ENCODE results near the gene RUNX3.
A peak's percentile ranks its signal among the peaks of the same experiment; 100 is the strongest.

RUNX3 gene

GRCh38 chr1:24967555-24967954 is 37.5 kb upstream of the RUNX3 start:
- H4K8ac ChIP-seq (ENCODE audit: low read depth, low read length) = no peak overlapping the region
- WGBS (ENCODE audit: extremely low coverage, insufficient coverage, insufficient read length) = no CpG with 5 or more reads among the region's 3 CpGs
- DNase-seq = no peak
- H3K79me1 ChIP-seq (ENCODE audit: low read length) = peaks cover 2% of the 10 kb centered on the region
- no peaks in the 10 kb centered on the region for H3K79me2 ChIP-seq (ENCODE audit: control insufficient read depth, insufficient read depth, low read length, poor library complexity)
- H3K14ac ChIP-seq (ENCODE audit: low read length) = no peak overlapping the region
- no peak overlapping the region for H2BK12ac ChIP-seq (ENCODE audit: low read length)
- no peaks in the 10 kb centered on the region for H3K27me3 ChIP-seq (ENCODE audit: insufficient read depth, low read length)
- no peak overlapping the region for H4K91ac ChIP-seq (ENCODE audit: low read depth, low read length)
- no peak overlapping the region for H3K4me2 ChIP-seq (ENCODE audit: low read length)
- no peak overlapping the region for H3K23ac ChIP-seq (ENCODE audit: low read length)
- H3K4ac ChIP-seq (ENCODE audit: low read depth, low read length) = no peak overlapping the region
- no peak overlapping the region for H3K4me3 ChIP-seq (ENCODE audit: low read depth, low read length)
- H2AFZ ChIP-seq (ENCODE audit: insufficient read depth, low read length, poor library complexity) = no peak overlapping the region
- H3K9me3 ChIP-seq (ENCODE audit: insufficient read depth, low read depth, low read length) = no peaks in the 10 kb centered on the region
- no peak overlapping the region for H2AK5ac ChIP-seq (ENCODE audit: low read length)
- H3K36me3 ChIP-seq (ENCODE audit: control insufficient read depth in 1 of 2, insufficient read depth in 2 of 2, low read length in 2 of 2) = no peaks in the 10 kb centered on the region
- H3K9ac ChIP-seq (ENCODE audit: low read length) = no peak overlapping the region
- no peak overlapping the region for H2BK120ac ChIP-seq (ENCODE audit: insufficient read depth, low read length, poor library complexity)
- peaks cover under 1 to 9% of the 10 kb centered on the region in 2 experiments for H3K4me1 ChIP-seq (ENCODE audit: control insufficient read depth in 1 of 2, insufficient read depth in 2 of 2, low read length in 2 of 2)
- H3K27ac ChIP-seq (ENCODE audit: low read depth, low read length) = no peak overlapping the region
- no peak overlapping the region for H4K12ac ChIP-seq (ENCODE audit: low read depth, low read length)
- no peak overlapping the region for H2BK5ac ChIP-seq (ENCODE audit: low read depth, low read length, poor library complexity)
- no peak overlapping the region for H3K18ac ChIP-seq (ENCODE audit: low read length)

DNA sequence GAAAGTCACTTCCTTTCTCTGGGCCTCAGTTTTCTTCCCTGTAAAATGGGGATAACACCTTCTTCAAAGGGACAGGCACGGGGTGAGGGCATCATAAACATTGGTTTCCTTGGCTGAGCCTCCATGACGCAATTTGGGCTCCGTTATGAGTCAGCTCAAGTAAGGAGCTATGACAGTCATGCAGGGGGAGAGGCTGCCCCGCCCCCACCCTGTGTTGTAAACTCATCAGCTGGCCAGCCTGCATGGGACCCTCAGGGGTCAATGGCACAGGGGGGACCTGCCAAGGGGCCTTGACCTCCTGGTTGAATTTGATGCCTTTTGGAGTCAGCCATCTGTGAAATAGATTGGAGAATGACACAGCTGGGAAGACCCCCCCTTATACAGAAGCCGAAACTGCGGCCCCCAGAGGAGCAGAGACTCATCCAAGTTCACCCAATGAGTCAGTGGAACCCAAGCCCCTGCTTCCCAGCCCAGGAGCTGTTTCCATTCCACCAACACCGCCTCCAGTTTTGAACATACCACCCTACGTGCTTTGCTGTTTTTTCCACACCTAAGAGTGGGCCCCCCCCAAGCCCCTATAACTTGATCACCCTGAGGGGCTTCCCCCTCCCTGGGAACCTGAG is 36.8 kb upstream of the RUNX3 start:
- Histone ChIP-seq H3K4me2 (ENCODE audit: low read length) (no peak overlapping the region), H2BK12ac (ENCODE audit: low read length) (no peak overlapping the region), H3K4me1 (ENCODE audit: control insufficient read depth in 1 of 2, insufficient read depth in 2 of 2, low read length in 2 of 2) (peaks cover 0 to 6% of the 10 kb centered on the region in 2 experiments), H4K12ac (ENCODE audit: low read depth, low read length) (no peak overlapping the region), H3K18ac (ENCODE audit: low read length) (no peak overlapping the region), H3K27ac (ENCODE audit: low read depth, low read length) (no peak overlapping the region), H3K79me1 (ENCODE audit: low read length) (no peaks in the 10 kb centered on the region), H3K9ac (ENCODE audit: low read length) (no peak overlapping the region), H3K4ac (ENCODE audit: low read depth, low read length) (no peak overlapping the region), H2AK5ac (ENCODE audit: low read length) (no peak overlapping the region), H2BK120ac (ENCODE audit: insufficient read depth, low read length, poor library complexity) (no peak overlapping the region), H3K36me3 (ENCODE audit: control insufficient read depth in 1 of 2, insufficient read depth in 2 of 2, low read length in 2 of 2) (no peaks in the 10 kb centered on the region), H2AFZ (ENCODE audit: insufficient read depth, low read length, poor library complexity) (no peak overlapping the region), H3K14ac (ENCODE audit: low read length) (no peak overlapping the region), H4K91ac (ENCODE audit: low read depth, low read length) (no peak overlapping the region), H3K27me3 (ENCODE audit: insufficient read depth, low read length) (no peaks in the 10 kb centered on the region), H2BK5ac (ENCODE audit: low read depth, low read length, poor library complexity) (no peak overlapping the region), H3K79me2 (ENCODE audit: control insufficient read depth, insufficient read depth, low read length, poor library complexity) (no peaks in the 10 kb centered on the region), H3K9me3 (ENCODE audit: insufficient read depth, low read depth, low read length) (no peaks in the 10 kb centered on the region), H3K4me3 (ENCODE audit: low read depth, low read length) (no peak overlapping the region), H4K8ac (ENCODE audit: low read depth, low read length) (no peak overlapping the region), H3K23ac (ENCODE audit: low read length) (no peak overlapping the region)
- no CpG with 5 or more reads among the region's 8 CpGs for WGBS (ENCODE audit: extremely low coverage, insufficient coverage, insufficient read length)
- peak; percentile 11 to 30 for DNase-seq

GRCh38 chr1:24966121-24966723 is 36.1 kb upstream of the RUNX3 start:
- Histone ChIP-seq H2BK5ac (ENCODE audit: low read depth, low read length, poor library complexity) (no peak overlapping the region), H3K27ac (ENCODE audit: low read depth, low read length) (no peak overlapping the region), H4K91ac (ENCODE audit: low read depth, low read length) (no peak overlapping the region), H3K23ac (ENCODE audit: low read length) (no peak overlapping the region), H2BK12ac (ENCODE audit: low read length) (no peak overlapping the region), H3K14ac (ENCODE audit: low read length) (no peak overlapping the region), H4K12ac (ENCODE audit: low read depth, low read length) (no peak overlapping the region), H2BK120ac (ENCODE audit: insufficient read depth, low read length, poor library complexity) (no peak overlapping the region), H3K4me2 (ENCODE audit: low read length) (no peak overlapping the region), H3K27me3 (ENCODE audit: insufficient read depth, low read length) (no peaks in the 10 kb centered on the region), H3K18ac (ENCODE audit: low read length) (no peak overlapping the region), H3K4me3 (ENCODE audit: low read depth, low read length) (no peak overlapping the region), H3K9me3 (ENCODE audit: insufficient read depth, low read depth, low read length) (no peaks in the 10 kb centered on the region), H4K8ac (ENCODE audit: low read depth, low read length) (no peak overlapping the region), H3K79me1 (ENCODE audit: low read length) (no peaks in the 10 kb centered on the region), H3K4ac (ENCODE audit: low read depth, low read length) (no peak overlapping the region), H2AFZ (ENCODE audit: insufficient read depth, low read length, poor library complexity) (no peak overlapping the region), H3K4me1 (ENCODE audit: control insufficient read depth in 1 of 2, insufficient read depth in 2 of 2, low read length in 2 of 2) (peaks cover 0 to 2% of the 10 kb centered on the region in 2 experiments), H3K36me3 (ENCODE audit: control insufficient read depth in 1 of 2, insufficient read depth in 2 of 2, low read length in 2 of 2) (no peaks in the 10 kb centered on the region), H3K79me2 (ENCODE audit: control insufficient read depth, insufficient read depth, low read length, poor library complexity) (no peaks in the 10 kb centered on the region), H2AK5ac (ENCODE audit: low read length) (no peak overlapping the region), H3K9ac (ENCODE audit: low read length) (no peak overlapping the region)
- DNase-seq = no peak
- WGBS (ENCODE audit: extremely low coverage, insufficient coverage, insufficient read length) = no CpG with 5 or more reads among the region's 4 CpGs

DNA sequence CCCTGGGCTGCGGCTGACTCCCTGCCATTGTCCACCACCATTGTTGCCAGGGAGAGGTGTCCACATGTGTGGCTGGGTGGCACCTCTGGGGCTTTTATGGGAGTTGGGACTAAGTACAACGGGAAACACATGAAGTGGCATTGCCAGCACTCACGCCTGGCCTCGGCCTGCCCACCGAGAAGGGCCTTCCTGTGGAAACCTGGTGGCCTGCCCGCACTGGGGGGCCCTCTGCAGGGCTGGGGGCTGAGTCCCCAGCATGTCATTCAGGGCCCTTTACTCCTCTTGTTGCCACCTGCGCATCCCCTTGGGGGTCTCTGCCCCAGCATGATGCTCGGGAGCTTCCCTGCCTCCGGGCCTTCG is 35.5 kb upstream of the RUNX3 start:
- no peaks in the 10 kb centered on the region for H3K79me2 ChIP-seq (ENCODE audit: control insufficient read depth, insufficient read depth, low read length, poor library complexity)
- H3K36me3 ChIP-seq (ENCODE audit: control insufficient read depth in 1 of 2, insufficient read depth in 2 of 2, low read length in 2 of 2) = no peaks in the 10 kb centered on the region
- no peak overlapping the region for H2BK120ac ChIP-seq (ENCODE audit: insufficient read depth, low read length, poor library complexity)
- H3K27me3 ChIP-seq (ENCODE audit: insufficient read depth, low read length) = no peaks in the 10 kb centered on the region
- H3K9ac ChIP-seq (ENCODE audit: low read length) = no peak overlapping the region
- no peak overlapping the region for H2AFZ ChIP-seq (ENCODE audit: insufficient read depth, low read length, poor library complexity)
- H2AK5ac ChIP-seq (ENCODE audit: low read length) = no peak overlapping the region
- H3K4me2 ChIP-seq (ENCODE audit: low read length) = no peak overlapping the region
- H3K4me3 ChIP-seq (ENCODE audit: low read depth, low read length) = no peak overlapping the region
- no peak for DNase-seq
- H3K9me3 ChIP-seq (ENCODE audit: insufficient read depth, low read depth, low read length) = no peaks in the 10 kb centered on the region
- no peak overlapping the region for H3K27ac ChIP-seq (ENCODE audit: low read depth, low read length)
- no peak overlapping the region for H3K23ac ChIP-seq (ENCODE audit: low read length)
- no peaks in the 10 kb centered on the region for H3K79me1 ChIP-seq (ENCODE audit: low read length)
- H3K4me1 ChIP-seq (ENCODE audit: control insufficient read depth in 1 of 2, insufficient read depth in 2 of 2, low read length in 2 of 2) = peaks cover 0 to 2% of the 10 kb centered on the region in 2 experiments
- H2BK12ac ChIP-seq (ENCODE audit: low read length) = no peak overlapping the region
- no peak overlapping the region for H4K91ac ChIP-seq (ENCODE audit: low read depth, low read length)
- H3K18ac ChIP-seq (ENCODE audit: low read length) = no peak overlapping the region
- H3K4ac ChIP-seq (ENCODE audit: low read depth, low read length) = no peak overlapping the region
- no peak overlapping the region for H4K12ac ChIP-seq (ENCODE audit: low read depth, low read length)
- WGBS (ENCODE audit: extremely low coverage, insufficient coverage, insufficient read length) = no CpG with 5 or more reads among the region's 10 CpGs
- no peak overlapping the region for H3K14ac ChIP-seq (ENCODE audit: low read length)
- no peak overlapping the region for H4K8ac ChIP-seq (ENCODE audit: low read depth, low read length)
- H2BK5ac ChIP-seq (ENCODE audit: low read depth, low read length, poor library complexity) = no peak overlapping the region

All from trophoblast cell (in vitro differentiated cells and primary cell).